H1 (cell line): ENCODE measurements around the gene KCNH1. TPM values are rescaled to one million over a fixed set of nuclear protein-coding genes. Genes with fewer than 3 reads are reported as not detected.

Experiments
- CTCF ChIA-PET: fragments of 300-600 bp; sonication (Branson Sonifier 250); formaldehyde crosslinking; loops from one replicate; lab custom pipeline; 2021; ENCODE audit not compliant: partially characterized antibody; lab: Charles Lee
- POLR2A ChIA-PET: fragments of 300-600 bp; sonication (Branson Sonifier 250); formaldehyde crosslinking; loops from one replicate; lab custom pipeline; 2021; ENCODE audit warnings: inconsistent platforms; ENCODE audit not compliant: partially characterized antibody; lab: Charles Lee
- DNase-seq, 2 experiments: peaks; one replicate each; pipeline versions ENCODE4 v3.0.0 to v3.0.0-alpha.2; 2010 to 2022; ENCODE audit warnings: low spot score in 2 of 2, low read depth in 1 of 2, mixed read lengths in 1 of 2
- FAIRE-seq: peaks from 2 replicates; lab custom pipeline; 2011; peaks lifted over from hg19 to GRCh38; lab: Jason Lieb, UNC
- H2AFZ ChIP-seq: 2 replicates; pipeline ENCODE4 v1.8.1; 2012; ENCODE audit warnings: low read length, inconsistent platforms
- H2AK5ac ChIP-seq: 2 replicates; pipeline ENCODE4 v1.6.1; 2013; ENCODE audit warnings: low read depth, low read length
- H2BK120ac ChIP-seq: replicated peaks from 2 replicates; pipeline ENCODE3; 2013; ENCODE audit warnings: low read depth, low read length, inconsistent platforms
- H2BK12ac ChIP-seq: 2 replicates; pipeline ENCODE4 v1.6.1; 2013; ENCODE audit warnings: low read depth, low read length
- H2BK15ac ChIP-seq: 2 replicates; pipeline ENCODE4 v1.6.1; 2013; ENCODE audit warnings: low read length
- H2BK20ac ChIP-seq: 2 replicates; pipeline ENCODE4 v1.6.1; 2013; ENCODE audit warnings: low read length
- H2BK5ac ChIP-seq: 2 replicates; pipeline ENCODE4 v1.6.1; 2013; ENCODE audit warnings: low read depth, low read length
- H3K14ac ChIP-seq: 2 replicates; pipeline ENCODE4 v1.6.1; 2013; ENCODE audit warnings: inconsistent platforms; ENCODE audit not compliant: insufficient read length
- H3K18ac ChIP-seq: 2 replicates; pipeline ENCODE4 v1.6.1; 2013; ENCODE audit warnings: low read length; ENCODE audit errors: extremely low read depth
- H3K23ac ChIP-seq: 2 replicates; pipeline ENCODE4 v1.6.1; 2013; ENCODE audit warnings: inconsistent platforms; ENCODE audit not compliant: insufficient read length
- H3K23me2 ChIP-seq: 2 replicates; pipeline ENCODE4 v1.6.1; 2013; ENCODE audit warnings: low read depth, low read length
- H3K27ac ChIP-seq: 2 replicates; pipeline ENCODE4 v1.6.1; 2011; ENCODE audit warnings: low read depth, low read length, inconsistent platforms
- H3K27me3 ChIP-seq, 4 experiments: replicated peaks in 1 of 4; 1 replicate in 1 of 4; 2 replicates in 3 of 4; pipeline versions ENCODE4 v1.6.1 to v1.8.1; 2011 to 2013; ENCODE audit warnings: low read length in 3 of 4, mild to moderate bottlenecking in 3 of 4, inconsistent platforms in 2 of 4, mixed read lengths in 2 of 4, moderate library complexity in 1 of 4; ENCODE audit not compliant: control insufficient read depth in 3 of 4, insufficient read depth in 3 of 4; ENCODE audit errors: extremely low read depth in 1 of 4
- H3K36me3 ChIP-seq, 4 experiments: 2 replicates each; pipeline versions ENCODE4 v1.6.1 to v1.8.1; 2011 to 2013; ENCODE audit warnings: mild to moderate bottlenecking in 4 of 4, low read length in 3 of 4, moderate library complexity in 2 of 4, control low read depth in 1 of 4, inconsistent platforms in 1 of 4; ENCODE audit not compliant: insufficient read depth in 4 of 4, control insufficient read depth in 2 of 4
- H3K4ac ChIP-seq: replicated peaks from 2 replicates; pipeline ENCODE3; 2013; ENCODE audit warnings: low read length, low read depth, mixed read lengths, inconsistent platforms; ENCODE audit not compliant: insufficient read length
- H3K4me1 ChIP-seq, 4 experiments: replicated peaks in 1 of 4; 1 replicate in 1 of 4; 2 replicates in 3 of 4; pipeline versions ENCODE4 v1.6.1 to v1.8.1; 2011 to 2013; ENCODE audit warnings: low read length in 3 of 4, inconsistent platforms in 2 of 4, mixed read lengths in 1 of 4; ENCODE audit not compliant: insufficient read depth in 4 of 4, control insufficient read depth in 3 of 4
- H3K4me2 ChIP-seq, 2 experiments: 2 replicates each; pipeline versions ENCODE4 v1.6.1 to v1.8.1; 2011 to 2013; ENCODE audit warnings: low read depth in 2 of 2, low read length in 2 of 2, control low read depth in 1 of 2, inconsistent platforms in 1 of 2, mild to moderate bottlenecking in 1 of 2; ENCODE audit not compliant: insufficient read depth in 1 of 2
- H3K4me3 ChIP-seq, 4 experiments: fragments of 200-600, 300-600 bp in 1 of 4; sonication (generic), shearing (Covaris generic), sonication (Bioruptor Twin) in 1 of 4; 2 replicates each; pipeline versions ENCODE4 v1.5.1 to v1.8.1; 2011 to 2016; ENCODE audit warnings: low read length in 4 of 4, low read depth in 3 of 4, control low read depth in 2 of 4, inconsistent platforms in 2 of 4, mild to moderate bottlenecking in 2 of 4, mixed read lengths in 1 of 4, moderate library complexity in 1 of 4; ENCODE audit not compliant: insufficient read depth in 2 of 4; ENCODE audit errors: extremely low read depth in 1 of 4
- H3K56ac ChIP-seq: replicated peaks from 2 replicates; pipeline ENCODE3; 2013; ENCODE audit warnings: low read depth, mild to moderate bottlenecking, mixed read lengths, low read length, inconsistent platforms; ENCODE audit not compliant: insufficient read length
- H3K79me1 ChIP-seq: 2 replicates; pipeline ENCODE4 v1.6.1; 2013; ENCODE audit warnings: low read depth, low read length, control low read depth
- H3K79me2 ChIP-seq, 2 experiments: 2 replicates each; pipeline versions ENCODE4 v1.6.1 to v1.8.1; 2012 to 2013; ENCODE audit warnings: low read length in 2 of 2, mild to moderate bottlenecking in 2 of 2, inconsistent platforms in 1 of 2; ENCODE audit not compliant: insufficient read depth in 2 of 2, control insufficient read depth in 1 of 2
- H3K9ac ChIP-seq, 4 experiments: replicated peaks in 1 of 4; 1 replicate in 1 of 4; 2 replicates in 3 of 4; pipeline versions ENCODE4 v1.6.1 to v1.8.1; 2011 to 2013; ENCODE audit warnings: low read depth in 3 of 4, low read length in 3 of 4, control low read depth in 2 of 4, mild to moderate bottlenecking in 2 of 4, moderate library complexity in 2 of 4, inconsistent platforms in 1 of 4; ENCODE audit errors: extremely low read depth in 1 of 4
- H3K9me3 ChIP-seq, 2 experiments: 2 replicates each; pipeline versions ENCODE4 v1.6.1 to v1.8.1; 2012 to 2013; ENCODE audit warnings: mild to moderate bottlenecking in 2 of 2, moderate library complexity in 2 of 2, control low read depth in 1 of 2, inconsistent platforms in 1 of 2, low read depth in 1 of 2, low read length in 1 of 2, mixed read lengths in 1 of 2; ENCODE audit not compliant: insufficient read depth in 2 of 2
- H4K20me1 ChIP-seq, 2 experiments: replicated peaks in 1 of 2; 2 replicates each; pipeline versions ENCODE3 to v1.8.1; 2011 to 2013; ENCODE audit warnings: inconsistent platforms in 2 of 2, low read length in 2 of 2, mild to moderate bottlenecking in 1 of 2; ENCODE audit not compliant: insufficient read depth in 2 of 2, control insufficient read depth in 1 of 2
- H4K5ac ChIP-seq: 2 replicates; pipeline ENCODE4 v1.6.1; 2013; ENCODE audit warnings: low read length, low read depth, mixed read lengths, inconsistent platforms; ENCODE audit not compliant: insufficient read length
- H4K8ac ChIP-seq: 2 replicates; pipeline ENCODE4 v1.8.0; 2013; ENCODE audit warnings: mild to moderate bottlenecking, moderate library complexity, low read length, inconsistent platforms; ENCODE audit not compliant: insufficient read depth; ENCODE audit errors: extremely low read depth
- H4K91ac ChIP-seq: replicated peaks from 2 replicates; pipeline ENCODE3; 2013; ENCODE audit warnings: low read length, mixed read lengths, inconsistent platforms; ENCODE audit not compliant: insufficient read length
- ATF3 ChIP-seq: IDR thresholded peaks from 2 replicates; pipeline ENCODE4 v1.6.1; 2011; ENCODE audit warnings: low read depth, mild to moderate bottlenecking, low read length; ENCODE audit not compliant: insufficient read depth
- CHD1 ChIP-seq: IDR thresholded peaks from 2 replicates; pipeline ENCODE4 v1.6.1; 2012; ENCODE audit warnings: low read depth, low read length, improper control_type of control experiment
- EGR1 ChIP-seq: IDR thresholded peaks from 2 replicates; pipeline ENCODE4 v1.6.1; 2011; ENCODE audit warnings: low read depth, low read length, borderline replicate concordance
- EP300 ChIP-seq, 2 experiments: IDR thresholded peaks; 1 replicate in 1 of 2; 2 replicates in 1 of 2; pipeline ENCODE4 v1.6.1; 2011 to 2012; ENCODE audit warnings: low read depth in 2 of 2, low read length in 2 of 2, mild to moderate bottlenecking in 2 of 2, borderline replicate concordance in 1 of 2, inconsistent platforms in 1 of 2, moderate library complexity in 1 of 2
- JUN ChIP-seq: IDR thresholded peaks from 2 replicates; pipeline ENCODE4 v1.6.1; 2011; ENCODE audit warnings: low read depth, mild to moderate bottlenecking, improper control_type of control experiment, low read length
- KDM4A ChIP-seq: IDR thresholded peaks from one replicate; pipeline ENCODE4 v1.7.1; 2012; ENCODE audit warnings: low read depth, mild to moderate bottlenecking, moderate library complexity, low read length, inconsistent platforms; ENCODE audit not compliant: severe bottlenecking
- NRF1 ChIP-seq: IDR thresholded peaks from 2 replicates; pipeline ENCODE4 v1.6.1; 2011; ENCODE audit warnings: mild to moderate bottlenecking, low read depth, low read length, improper control_type of control experiment
- PHF8 ChIP-seq: fragments of 200-600 bp; sonication (generic); conservative IDR thresholded peaks from 2 replicates; pipeline ENCODE4 v1.7.1; 2012; ENCODE audit warnings: low read depth, mild to moderate bottlenecking, inconsistent platforms, low read length, moderate library complexity
- POU5F1 ChIP-seq: IDR thresholded peaks from 2 replicates; pipeline ENCODE4 v1.6.1; 2011; ENCODE audit warnings: low read depth, mild to moderate bottlenecking, low read length, moderate library complexity
- RBBP5 ChIP-seq: IDR thresholded peaks from 2 replicates; pipeline ENCODE4 v1.7.1; 2012; ENCODE audit warnings: low read depth, mild to moderate bottlenecking, inconsistent platforms, low read length, moderate library complexity, borderline replicate concordance
- RFX5 ChIP-seq: IDR thresholded peaks from 2 replicates; pipeline ENCODE4 v1.6.1; 2011; ENCODE audit warnings: low read depth, low read length, improper control_type of control experiment, borderline replicate concordance
- SP4 ChIP-seq: IDR thresholded peaks from 2 replicates; pipeline ENCODE4 v1.6.1; 2012; ENCODE audit warnings: low read length, inconsistent platforms
- TBP ChIP-seq: IDR thresholded peaks from 2 replicates; pipeline ENCODE4 v1.6.1; 2011; ENCODE audit warnings: low read depth, low read length, improper control_type of control experiment
- ZNF274 ChIP-seq: IDR thresholded peaks from 2 replicates; pipeline ENCODE4 v1.7.0; 2012; ENCODE audit warnings: low read length, borderline replicate concordance; ENCODE audit errors: extremely low read depth
- WGBS, 2 experiments: shearing (Covaris generic) in 1 of 2; methylation state at CpG; one replicate each; pipeline versions ENCODE4 v1.1.6 to v1.1.7; 2013 to 2015; ENCODE audit warnings: low lambda C conversion rate in 2 of 2, mixed read lengths in 2 of 2, inconsistent platforms in 1 of 2, low coverage in 1 of 2, missing lambda C conversion rate in 1 of 2; ENCODE audit not compliant: insufficient replicate concordance in 2 of 2, insufficient coverage in 1 of 2, insufficient read length in 1 of 2; ENCODE audit errors: extremely low coverage in 1 of 2, missing lambda C conversion rate in 1 of 2; 5-methylcytosine and 5-hydroxymethylcytosine counted together
- polyA plus RNA-seq, 7 experiments: library from polyadenylated mRNA; depleted of rRNA in 3 of 7; stranded (reverse) in 5 of 7; unstranded in 2 of 7; fragments of >200 nt in 5 of 7; fragments of 200-250 nt in 2 of 7; gene quantifications; 1 replicate in 5 of 7; 2 replicates in 1 of 7; 4 replicates in 1 of 7; pipeline versions ENCODE4 v1.2.1 to v1.2.3, GENCODE V29; 2011 to 2013; ENCODE audit warnings: missing spikeins in 2 of 7, mixed read lengths in 2 of 7
- total RNA-seq: library from RNA; stranded (reverse); fragmentation: NEBNext Ultra II Directional; extraction: Animal tissue kit (Norgen Biotek cat#: 25700); gene quantifications from 2 replicates; pipeline ENCODE4 v1.2.1, GENCODE V29; 2021

KCNH1 gene
- total and polyA plus RNA-seq, 2 of the 8 experiments (the other 6 are each of a cell fraction or from before 2014, with no cell fraction given): 0.27 to 0.34 TPM

- Histone ChIP-seq H4K8ac (no peak overlapping the region), H3K27ac (no peak overlapping the region), H3K9me3 (no peaks in the 10 kb centered on the region), H3K9ac (no peak overlapping the region), H2BK12ac (no peak overlapping the region), H3K79me2 (no peaks in the 10 kb centered on the region), H4K91ac (no peak overlapping the region), H2BK120ac (no peak overlapping the region), H2BK20ac (no peak overlapping the region), H3K36me3 (no peaks in the 10 kb centered on the region), H3K18ac (no peak overlapping the region), H2AFZ (no peak overlapping the region), H3K4ac (no peak overlapping the region), H3K56ac (no peak overlapping the region), H3K14ac (no peak overlapping the region), H3K23ac (no peak overlapping the region), H2AK5ac (no peak overlapping the region), H2BK15ac (no peak overlapping the region), H3K4me1 (no peaks in the 10 kb centered on the region), H4K5ac (no peak overlapping the region), H3K27me3 (no peaks in the 10 kb centered on the region), H3K23me2 (no peaks in the 10 kb centered on the region), H4K20me1 (no peaks in the 10 kb centered on the region), H3K4me3 (no peak overlapping the region), H2BK5ac (no peak overlapping the region), H3K4me2 (no peak overlapping the region), H3K79me1 (no peaks in the 10 kb centered on the region)
- DNase-seq (no peak), FAIRE-seq (no peak)
- 89% methylated on average over 5 of the region's 5 CpGs; no CpG with 5 or more reads in 1 of the 2 experiments for WGBS, 2 experiments
- ChIA-PET CTCF (interaction anchor here (1.0 to 1.5 kb wide), 2 partner anchors 8 to 277 kb away, joined by 3 to 4 read pairs; partner anchors contain the start of gene KCNH1), POLR2A (no interaction called here)
- TF ChIP-seq KDM4A (no peak), EP300 (IDR thresholded peaks at IDR 0.05; ENCODE audit: borderline replicate concordance in 1 of 2, low read depth in 2 of 2, low read length in 2 of 2) (no peak), NRF1 (no peak), ZNF274 (no peak), JUN (no peak), POU5F1 (no peak), RFX5 (no peak), ATF3 (no peak), SP4 (no peak), RBBP5 (no peak), CHD1 (no peak), PHF8 (no peak), TBP (no peak), EGR1 (no peak)
These were observed 276.7 kb downstream of the KCNH1 start for GRCh38 chr1:210857146-210857663.
